Fibroblast of lung (primary cell): Measurements from ENCODE around the gene RING1.

Source experiments
- EZH2 ChIP-seq: IDR thresholded peaks from 2 replicates; pipeline ENCODE4 v1.5.1; 2012; ENCODE audit warnings: low read length, control low read depth, mild to moderate bottlenecking; ENCODE audit errors: missing control alignments
- TF ChIP-seq, protein P1 (sequence below), 2 donors: IDR thresholded peaks in 1 of 2; conservative IDR thresholded peaks in 1 of 2; 1 replicate in 1 of 2; 2 replicates in 1 of 2; pipeline ENCODE4 v1.5.1; 2011 to 2012; ENCODE audit warnings: low read length in 2 of 2, control low read depth in 1 of 2, inconsistent platforms in 1 of 2, low read depth in 1 of 2, mild to moderate bottlenecking in 1 of 2

DNA sequence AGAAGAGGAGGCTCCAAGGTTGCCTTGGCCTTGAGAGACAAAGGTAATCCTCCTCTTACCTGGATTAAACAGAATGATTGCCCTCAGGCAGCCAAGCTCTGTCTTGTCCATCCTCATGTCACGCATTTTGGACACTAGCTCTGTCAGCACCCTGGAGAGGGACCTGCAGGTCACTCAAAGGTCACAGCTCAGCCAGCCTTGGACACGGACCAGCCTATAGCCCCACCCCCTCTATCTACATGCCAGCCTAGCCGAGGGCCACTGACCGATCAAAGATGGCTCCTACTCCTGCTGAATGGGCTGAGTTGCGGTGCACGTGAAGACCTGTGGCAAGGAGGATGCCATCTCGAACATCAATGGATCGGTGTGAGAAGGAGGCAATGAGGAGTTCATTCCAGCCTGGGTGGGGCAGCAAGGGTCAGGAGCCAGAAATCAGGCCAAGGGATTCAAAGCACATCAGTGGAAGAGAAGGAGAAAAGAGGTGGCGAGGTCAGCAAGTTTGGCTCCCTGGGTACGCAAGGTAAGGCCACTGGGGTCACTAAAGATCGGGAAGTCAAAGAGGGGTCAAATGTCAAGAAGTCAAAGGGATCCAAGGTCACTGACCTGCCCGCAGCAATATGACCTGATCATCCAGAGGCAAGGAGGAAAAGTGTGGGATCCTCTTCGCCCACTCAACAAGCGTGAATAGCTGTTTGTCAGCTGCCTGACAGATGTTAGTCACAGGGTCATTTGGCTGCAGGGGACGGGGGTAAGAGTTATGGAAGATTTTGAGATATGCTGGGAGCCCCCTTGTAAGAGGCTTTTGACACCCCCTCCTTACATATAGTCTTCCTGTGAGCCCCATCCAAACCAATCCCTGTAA is 12.8 kb upstream of the RING1 start:
- TF ChIP-seq, protein P1, sequence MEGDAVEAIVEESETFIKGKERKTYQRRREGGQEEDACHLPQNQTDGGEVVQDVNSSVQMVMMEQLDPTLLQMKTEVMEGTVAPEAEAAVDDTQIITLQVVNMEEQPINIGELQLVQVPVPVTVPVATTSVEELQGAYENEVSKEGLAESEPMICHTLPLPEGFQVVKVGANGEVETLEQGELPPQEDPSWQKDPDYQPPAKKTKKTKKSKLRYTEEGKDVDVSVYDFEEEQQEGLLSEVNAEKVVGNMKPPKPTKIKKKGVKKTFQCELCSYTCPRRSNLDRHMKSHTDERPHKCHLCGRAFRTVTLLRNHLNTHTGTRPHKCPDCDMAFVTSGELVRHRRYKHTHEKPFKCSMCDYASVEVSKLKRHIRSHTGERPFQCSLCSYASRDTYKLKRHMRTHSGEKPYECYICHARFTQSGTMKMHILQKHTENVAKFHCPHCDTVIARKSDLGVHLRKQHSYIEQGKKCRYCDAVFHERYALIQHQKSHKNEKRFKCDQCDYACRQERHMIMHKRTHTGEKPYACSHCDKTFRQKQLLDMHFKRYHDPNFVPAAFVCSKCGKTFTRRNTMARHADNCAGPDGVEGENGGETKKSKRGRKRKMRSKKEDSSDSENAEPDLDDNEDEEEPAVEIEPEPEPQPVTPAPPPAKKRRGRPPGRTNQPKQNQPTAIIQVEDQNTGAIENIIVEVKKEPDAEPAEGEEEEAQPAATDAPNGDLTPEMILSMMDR (conservative IDR thresholded peaks at IDR 0.05 in 1 of 2, IDR thresholded peaks at IDR 0.05 in 1 of 2; ENCODE audit: low read depth in 1 of 2, low read length in 2 of 2), result no peak
- no peak for TF ChIP-seq EZH2
